Endothelial cell of hepatic sinusoid (primary cell): ENCODE results near the gene MCC.

Source experiments
- in situ Hi-C: cut with HindIII; loops from 2 replicates; pipeline ENCODE4 v1.10.0; 2017; ENCODE audit warnings: low sequenced_read_pairs

The MCC gene

DNA sequence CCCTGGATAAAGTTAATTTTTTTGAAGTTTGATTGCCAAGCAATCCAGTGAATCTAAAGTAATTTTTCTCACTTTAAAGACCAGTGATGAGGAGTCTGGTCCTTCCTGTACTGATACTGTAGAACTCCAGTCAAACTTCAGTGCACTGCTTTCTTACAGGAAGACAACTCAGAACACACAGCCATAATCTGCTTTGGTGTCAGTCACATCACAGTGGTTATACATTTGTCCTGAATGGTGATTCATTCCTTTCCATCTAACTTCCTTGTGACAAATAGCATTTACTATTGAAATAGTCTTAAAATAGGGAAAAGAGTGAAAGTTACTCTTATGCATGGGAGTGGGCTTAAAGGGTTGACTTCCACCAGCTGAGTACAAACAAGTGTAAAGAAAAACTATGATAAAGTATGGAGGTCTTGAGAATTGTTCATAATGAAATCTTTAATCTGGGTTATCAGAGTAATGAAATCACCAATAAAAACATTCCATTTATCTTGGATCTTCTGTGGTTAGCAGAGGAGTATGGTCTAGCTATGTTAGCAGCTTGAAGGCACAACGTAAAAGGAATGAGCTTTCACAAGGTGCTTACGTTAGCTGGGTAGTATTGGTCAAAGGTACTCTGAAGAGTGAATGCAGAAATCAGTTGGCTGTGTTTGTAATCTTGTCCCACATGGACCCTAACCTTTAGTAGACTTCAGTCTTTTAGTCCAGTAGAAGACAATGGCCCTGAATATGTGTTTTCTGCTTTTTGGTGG lies 470.2 kb downstream of the MCC start:
- in situ Hi-C loops, result no loop called here

DNA sequence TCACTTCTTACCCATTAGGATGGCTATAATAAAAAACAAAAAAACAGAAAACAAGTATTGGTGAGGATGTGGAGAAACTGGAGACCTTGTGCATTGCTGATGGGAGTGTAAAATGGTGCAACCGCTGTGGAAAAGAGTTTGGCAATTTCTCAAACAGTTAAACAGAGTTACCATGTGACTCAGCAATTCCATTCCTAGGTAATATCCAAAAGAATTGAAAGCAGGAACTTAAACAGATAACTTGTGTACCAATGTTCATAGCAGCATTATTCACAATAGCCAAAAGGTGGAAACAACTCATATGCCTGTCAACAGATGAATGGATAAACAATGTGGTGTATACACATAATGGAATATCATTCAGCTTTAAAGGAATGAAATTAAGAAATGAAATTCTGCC lies 482.8 kb downstream of the MCC start:
- in situ Hi-C loops, result no loop called here

DNA sequence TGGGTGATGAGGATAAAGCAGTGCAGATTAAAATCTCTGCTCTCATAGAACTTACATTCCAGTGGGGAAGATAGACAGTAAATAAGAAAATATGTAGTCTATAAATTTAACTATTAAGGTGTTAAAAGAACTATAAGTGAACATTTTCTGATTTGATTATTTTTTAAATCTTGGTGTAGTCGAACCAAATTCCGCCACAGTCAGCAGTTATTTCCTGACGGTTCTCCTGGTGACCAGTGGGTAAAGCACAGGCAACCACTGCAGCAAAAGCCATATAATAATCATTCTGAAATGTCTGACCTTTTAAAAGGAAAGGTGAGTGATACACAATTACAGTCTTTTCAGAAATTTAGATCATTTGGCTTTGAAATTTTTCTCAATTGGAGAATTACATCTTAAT lies 484.5 kb downstream of the MCC start:
- in situ Hi-C loops, result no loop called here

DNA sequence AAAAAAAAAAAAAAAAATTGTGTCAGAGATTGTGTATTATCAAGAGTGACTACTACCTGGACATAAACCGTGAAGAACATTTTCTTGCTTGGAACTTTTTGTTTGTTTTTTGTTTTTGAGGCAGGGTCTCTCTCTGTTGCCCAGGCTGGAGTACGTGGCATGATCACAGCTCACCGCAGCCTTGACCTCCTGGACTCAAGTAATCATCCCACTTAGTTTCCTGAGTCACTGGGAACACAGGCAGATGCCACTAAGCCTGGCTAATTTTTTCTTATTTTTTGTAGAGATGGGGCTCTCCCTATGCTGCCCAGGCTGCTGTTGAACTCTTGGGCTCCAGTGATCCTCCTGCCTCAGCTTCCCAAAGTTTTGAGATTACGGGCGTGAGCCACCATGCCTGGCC lies 485.8 kb downstream of the MCC start:
- in situ Hi-C loops, result no loop called here

DNA sequence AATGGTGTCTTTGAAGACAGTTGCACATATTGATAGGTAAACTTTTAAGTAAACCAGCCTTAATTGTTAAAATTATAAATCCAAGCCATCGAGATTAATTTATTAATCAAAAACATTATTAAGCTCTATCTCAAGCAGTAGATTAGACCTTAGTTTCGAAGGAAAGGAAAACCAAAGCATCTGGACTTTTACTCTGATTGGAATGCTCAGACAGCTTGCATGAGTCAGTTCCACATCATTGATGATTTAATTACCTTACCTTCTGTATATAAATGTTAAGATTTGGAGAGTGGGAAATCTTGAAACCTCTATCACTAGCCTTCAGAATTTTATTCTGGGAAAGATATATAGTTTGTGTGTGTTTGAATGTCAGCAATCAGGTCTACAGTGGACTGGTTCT lies 487.8 kb downstream of the MCC start:
- in situ Hi-C loops, result no loop called here

DNA sequence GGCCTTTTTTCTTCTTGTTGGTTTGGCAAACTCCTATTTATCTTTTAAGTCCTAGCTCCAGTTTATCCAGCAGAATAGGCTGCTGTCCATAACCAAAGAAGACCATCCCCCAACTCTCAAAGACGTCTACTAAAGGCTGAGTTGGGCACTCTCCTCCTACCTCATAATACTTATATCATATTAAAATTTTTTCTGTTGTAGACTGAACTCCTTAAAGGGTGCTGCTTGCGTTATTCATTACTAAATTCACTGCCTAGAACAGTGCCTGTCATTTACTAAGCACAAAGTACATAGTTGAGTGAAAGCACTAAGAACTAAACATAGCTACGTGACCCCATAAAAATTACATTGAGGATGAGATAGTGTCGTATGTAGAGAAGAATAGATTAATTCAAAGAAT lies 490.0 kb downstream of the MCC start:
- in situ Hi-C loops, result no loop called here

DNA sequence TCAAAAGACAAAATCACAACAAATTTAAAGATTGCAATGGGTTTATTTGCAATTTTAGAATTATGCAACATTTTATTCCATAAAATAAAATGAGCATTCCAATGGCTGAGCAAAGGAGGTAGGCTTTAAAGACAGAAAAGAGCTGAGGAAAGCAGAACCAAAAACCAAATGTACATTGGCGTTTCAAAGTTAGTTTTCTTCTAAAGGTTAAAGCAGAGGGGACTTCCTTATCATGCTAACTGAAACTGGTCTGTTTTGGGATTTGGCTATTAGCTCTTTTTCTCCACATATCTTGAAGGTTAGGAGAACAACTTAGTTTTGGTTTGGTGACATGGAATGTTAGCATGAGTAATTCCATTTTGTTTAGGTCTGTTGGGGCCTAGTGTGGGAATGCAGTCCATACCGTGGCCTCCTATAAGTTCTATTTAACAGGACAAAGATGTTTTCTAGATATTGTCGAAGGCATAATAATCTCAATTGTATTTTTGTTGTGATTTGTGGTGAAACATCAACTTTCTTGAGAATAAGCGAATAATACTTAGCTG lies 491.4 kb downstream of the MCC start:
- in situ Hi-C loops, result no loop called here

DNA sequence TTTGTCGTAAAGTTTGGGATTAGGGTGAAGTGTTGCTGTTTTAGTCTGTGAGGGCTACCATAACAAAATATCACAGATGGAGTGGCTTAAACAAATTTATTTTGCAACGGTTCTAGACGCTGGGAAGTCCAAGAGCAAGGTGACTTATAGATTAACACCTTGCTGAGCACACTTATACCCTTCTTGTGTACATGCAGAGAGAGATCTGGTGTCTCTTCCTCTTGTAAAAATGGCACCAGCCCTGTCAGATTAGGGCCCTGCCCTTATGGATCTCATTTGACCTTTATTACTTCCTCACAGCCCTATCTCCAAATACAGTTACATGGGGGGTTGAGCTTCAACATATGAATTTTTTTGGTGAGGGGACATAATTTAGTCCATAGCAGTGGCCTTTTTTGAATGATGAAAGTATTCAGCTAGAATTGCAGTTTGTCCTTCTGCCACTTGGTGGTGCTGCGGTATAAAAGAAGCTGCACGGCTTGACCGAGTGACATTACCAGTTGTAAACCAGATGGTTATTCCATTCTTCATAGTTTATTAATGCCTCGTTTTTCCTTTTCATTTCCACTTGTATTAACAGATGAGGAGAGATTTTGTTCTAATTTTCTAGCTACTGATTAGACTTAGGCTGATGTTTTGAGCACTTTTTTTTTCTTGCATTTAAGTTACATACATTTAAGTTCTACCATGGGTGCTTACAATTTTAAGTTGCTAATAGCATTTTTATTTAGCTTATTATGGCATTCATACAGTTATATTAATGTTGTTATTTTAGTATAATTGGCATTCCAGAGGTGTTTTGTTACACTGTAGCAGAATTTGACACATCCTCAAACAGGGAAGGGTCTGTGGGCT lies 492.3 kb downstream of the MCC start:
- in situ Hi-C loops, result no loop called here

DNA sequence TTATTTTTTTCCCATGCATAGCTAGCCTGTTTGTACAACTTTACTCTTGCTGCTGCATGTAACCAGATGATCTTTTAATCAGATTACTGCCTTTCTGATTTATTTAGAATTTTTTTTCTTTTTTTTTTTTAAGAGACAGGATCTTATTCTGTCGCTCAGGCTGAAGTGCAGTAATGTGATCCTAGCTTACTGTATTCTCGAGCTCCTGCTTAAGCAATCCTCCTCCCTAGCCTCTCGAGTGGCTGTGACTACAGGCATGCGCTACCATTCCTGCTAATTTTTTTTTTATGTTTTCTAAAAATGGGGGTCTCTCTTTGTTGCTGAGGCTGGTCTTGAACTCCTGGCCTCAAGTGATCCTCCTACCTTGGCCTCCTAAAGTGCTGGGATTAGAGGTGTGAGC lies 502.0 kb downstream of the MCC start:
- in situ Hi-C loops, result no loop called here

DNA sequence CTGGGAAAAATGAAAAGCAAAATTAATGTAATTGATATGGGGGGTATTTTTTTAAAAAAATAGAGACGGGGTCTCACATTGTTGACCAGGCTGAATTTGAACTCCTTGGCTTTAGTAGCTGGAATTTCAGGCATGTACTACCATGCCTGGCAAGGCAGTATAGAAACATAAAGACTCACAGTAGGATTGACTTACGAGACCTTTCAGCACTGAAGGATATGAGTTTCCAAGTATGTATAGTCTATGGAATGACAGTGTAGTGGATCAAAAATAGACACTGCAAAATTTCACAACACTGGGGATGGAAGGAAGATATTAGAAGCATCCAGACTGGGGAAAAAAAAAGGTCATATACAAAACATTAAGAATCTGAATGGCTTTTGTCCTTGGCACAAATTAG lies 504.9 kb downstream of the MCC start:
- in situ Hi-C loops, result no loop called here

DNA sequence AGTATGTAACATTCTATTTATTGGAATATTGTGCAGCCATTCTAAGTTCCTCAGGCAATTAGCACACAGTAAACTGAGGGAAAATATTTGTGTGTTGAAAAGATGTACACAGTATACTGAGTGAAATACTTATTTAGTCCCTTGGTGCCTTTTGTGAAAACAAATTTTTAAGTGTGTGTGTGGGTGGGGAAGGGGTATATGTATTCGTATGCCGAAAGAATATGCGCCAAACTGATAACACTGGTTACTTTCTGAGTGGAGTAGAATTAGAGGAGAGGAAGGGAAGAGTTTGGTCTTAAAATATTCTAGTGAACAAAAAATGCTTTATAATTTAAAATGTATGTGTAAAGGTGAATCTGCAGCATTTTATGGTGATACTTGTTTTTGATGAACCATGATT lies 508.5 kb downstream of the MCC start:
- in situ Hi-C loops, result no loop called here

DNA sequence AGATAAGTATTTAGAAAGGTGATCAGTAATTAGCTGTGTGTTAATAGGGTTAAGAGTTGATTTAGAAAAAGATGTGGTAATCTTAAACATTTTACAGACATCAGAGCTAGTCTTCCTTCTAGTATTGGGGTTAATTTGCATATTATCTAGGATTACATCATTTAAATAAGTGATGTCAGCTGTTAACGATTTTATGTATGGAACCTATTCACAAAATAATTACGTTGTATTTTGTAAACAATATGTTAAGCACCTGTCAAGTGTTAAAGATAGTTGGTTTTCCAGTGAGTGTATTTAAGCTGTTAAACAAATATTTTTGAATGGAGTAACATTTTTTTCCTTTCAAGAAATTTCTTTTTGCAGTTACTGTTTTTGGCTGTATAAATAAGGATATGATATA lies 509.4 kb downstream of the MCC start:
- in situ Hi-C loops, result no loop called here

DNA sequence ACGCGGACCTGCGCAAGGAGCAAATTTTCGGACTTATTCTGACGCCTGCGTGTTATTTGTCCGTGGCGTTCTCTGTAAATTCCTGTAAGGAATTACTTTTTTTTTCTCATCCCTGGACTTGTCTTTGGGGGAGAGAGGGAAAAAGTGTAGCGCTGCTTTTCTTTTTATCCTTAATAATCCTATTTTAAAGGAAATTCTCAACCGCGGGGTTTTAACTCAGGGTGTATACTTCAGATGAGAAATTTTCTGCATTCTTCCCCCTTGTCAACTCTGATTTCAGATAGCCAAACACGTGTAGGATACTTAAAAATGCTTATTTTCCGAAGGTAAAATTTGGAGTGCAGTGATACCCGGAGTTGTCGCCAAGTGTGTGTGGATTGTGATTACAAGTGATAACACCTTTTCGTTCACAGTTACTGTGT lies 510.8 kb downstream of the MCC start:
- in situ Hi-C loops, result no loop called here

DNA sequence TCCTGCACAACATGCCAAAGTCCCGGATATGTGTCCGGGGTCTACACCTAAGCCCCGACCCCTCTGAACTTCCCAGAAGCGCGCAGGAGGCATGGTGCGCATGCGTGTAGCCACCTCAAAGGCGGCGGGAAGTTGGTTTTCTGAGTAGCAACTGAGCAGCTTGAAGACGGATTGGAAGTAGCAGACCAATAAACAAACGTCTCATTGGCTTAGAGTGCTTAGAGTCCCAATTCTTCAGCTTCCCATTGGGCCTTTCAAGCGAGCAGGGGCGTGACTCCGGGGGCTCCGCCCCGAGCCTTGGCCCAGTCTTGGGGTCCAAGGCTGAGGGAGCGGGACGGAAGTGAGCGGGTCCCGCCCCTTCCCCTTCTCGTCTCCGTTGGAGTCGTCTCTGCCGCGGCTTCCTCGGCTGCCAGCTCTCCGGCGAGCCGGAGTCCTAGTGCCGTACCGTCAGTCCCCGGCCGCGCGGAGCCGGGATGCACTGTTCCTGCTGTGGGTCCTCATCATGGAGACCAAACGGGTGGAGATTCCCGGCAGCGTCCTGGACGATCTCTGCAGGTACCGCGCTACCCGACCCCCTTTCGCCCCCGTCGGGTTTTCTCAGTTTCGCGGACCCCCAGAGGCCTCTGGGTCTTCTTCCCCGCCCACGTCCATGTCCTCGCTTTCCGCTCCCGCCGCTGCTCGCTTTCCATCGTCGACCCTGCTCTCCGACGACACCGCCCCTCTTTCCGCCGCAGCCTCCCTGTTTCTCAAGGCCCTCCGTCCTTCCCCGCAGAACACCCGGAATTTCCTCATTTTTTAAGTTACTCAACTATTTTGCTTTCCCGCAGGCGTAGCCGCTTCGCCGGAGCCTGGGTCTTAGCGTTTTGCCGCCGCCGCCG lies 511.6 kb downstream of the MCC start, which contains the start of gene DCP2:
TSS of gene DCP2 (plus strand) at position 367 of the 878 bp plus-strand sequence. CDS start at position 503, 136 bp downstream.
- in situ Hi-C loops, result no loop called here

DNA sequence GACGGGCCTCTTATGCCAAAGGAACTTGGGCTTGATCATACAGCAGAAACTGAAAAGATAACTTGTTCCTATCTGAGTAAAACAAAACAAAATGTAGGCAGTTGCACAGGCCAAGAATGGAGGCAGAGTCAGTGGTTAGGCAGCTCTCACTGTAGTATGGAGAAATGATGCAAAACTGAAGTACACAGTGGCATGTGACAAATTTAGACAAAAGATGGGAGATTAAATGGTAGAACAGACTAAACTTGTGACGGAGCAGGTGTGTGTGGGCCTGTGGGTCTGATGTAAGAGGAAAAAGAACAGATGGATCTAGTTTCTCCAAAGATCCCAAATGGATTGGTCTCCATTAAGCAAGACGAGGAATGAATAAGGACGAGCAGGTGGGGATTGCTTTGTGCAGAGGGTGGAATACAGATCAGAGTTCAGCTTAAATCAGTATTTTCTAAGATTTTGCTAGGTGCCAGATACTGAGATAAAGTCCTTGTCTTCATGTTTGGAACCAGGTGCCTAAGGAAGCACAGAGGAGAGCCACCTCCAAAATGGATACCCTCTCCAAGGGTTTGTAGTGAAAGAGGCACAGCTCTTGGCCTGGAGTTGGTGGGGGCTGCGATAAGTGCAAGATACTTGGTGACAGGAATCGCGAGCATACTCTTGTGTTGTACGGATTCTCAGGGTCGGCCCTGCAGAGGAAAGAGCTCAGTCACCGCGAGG lies 512.4 kb downstream of the MCC start:
- in situ Hi-C loops, result no loop called here

DNA sequence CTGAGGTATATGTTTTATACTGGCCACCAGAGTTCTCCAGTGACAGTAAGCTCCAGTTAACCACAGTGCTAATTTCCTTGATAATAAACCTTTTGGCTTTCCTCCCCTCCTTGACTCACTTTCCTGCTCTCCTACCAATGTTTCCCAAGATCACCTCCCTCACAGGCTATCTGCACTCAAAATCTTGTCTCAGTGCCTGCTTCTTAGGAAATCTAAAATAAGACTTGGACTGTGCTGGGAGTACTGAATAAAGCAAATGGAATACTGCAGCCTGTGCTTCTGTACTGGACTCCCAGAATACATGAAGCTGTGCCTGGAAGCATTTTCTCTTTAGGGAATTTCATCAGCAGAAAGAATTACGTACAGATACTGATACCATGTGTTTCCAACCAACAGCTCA lies 513.4 kb downstream of the MCC start:
- in situ Hi-C loops, result loop anchor here (5.0 kb wide), 1 partner anchor 78 kb away; no protein-coding TSS in a partner anchor

DNA sequence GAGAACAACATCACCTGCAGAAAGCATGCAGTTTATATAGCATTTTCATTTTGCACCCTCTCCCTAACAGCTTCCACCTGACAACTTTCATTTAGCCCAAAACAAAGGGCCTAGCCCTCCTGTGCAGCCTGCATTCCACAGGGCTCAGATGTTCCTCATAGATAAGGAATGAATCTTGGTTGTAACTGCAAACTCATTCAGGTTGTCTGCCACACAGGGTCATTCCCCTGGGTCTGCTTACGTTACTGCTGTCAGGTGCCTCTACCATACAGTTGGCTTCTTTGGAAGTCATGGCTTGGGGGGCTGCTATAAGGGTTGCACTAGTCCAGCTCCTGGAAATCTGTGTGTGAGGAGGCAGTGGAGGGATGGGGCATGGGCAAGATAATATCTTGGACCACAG lies 514.3 kb downstream of the MCC start:
- in situ Hi-C loops, result loop anchor here (5.0 kb wide), 1 partner anchor 77 kb away; no protein-coding TSS in a partner anchor

DNA sequence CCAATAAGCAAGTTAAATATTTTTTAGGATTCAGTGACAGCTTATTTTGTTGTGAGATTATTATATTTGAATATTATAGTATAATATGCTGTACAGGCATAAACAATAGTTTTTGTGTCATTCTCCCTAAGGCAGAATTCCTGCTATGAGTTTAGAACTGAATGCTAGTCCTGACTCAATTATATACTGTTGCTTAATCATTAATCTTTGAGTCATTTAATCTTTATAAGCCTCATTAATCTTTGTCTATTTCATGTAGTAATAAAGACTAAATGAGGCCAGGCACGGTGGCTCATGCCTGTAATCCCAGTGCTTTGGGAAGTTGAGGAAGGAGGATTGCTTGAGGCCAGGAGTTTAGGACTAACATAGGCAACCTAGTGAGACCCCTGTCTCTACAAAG lies 515.2 kb downstream of the MCC start:
- in situ Hi-C loops, result loop anchor here (5.0 kb wide), 1 partner anchor 76 kb away; no protein-coding TSS in a partner anchor
